Neural progenitor cell (in vitro differentiated cells): Measurements from ENCODE around the gene ALK.

Source experiments
- CTCF ChIP-seq: fragments of 200-600 bp; sonication (generic); IDR thresholded peaks from 2 replicates; pipeline ENCODE4 v1.5.1; 2017; ENCODE audit warnings: antibody characterized with exemption, mild to moderate bottlenecking
- EZH2 ChIP-seq: fragments of 200-600 bp; sonication (generic); IDR thresholded peaks from 2 replicates; pipeline ENCODE4 v1.6.1; 2017; ENCODE audit warnings: antibody characterized with exemption, mild to moderate bottlenecking, moderate library complexity
- EZH2phosphoT487 ChIP-seq: fragments of 200-600 bp; sonication (generic); IDR thresholded peaks from 2 replicates; pipeline ENCODE4 v1.6.1; 2017; ENCODE audit warnings: antibody characterized with exemption

DNA sequence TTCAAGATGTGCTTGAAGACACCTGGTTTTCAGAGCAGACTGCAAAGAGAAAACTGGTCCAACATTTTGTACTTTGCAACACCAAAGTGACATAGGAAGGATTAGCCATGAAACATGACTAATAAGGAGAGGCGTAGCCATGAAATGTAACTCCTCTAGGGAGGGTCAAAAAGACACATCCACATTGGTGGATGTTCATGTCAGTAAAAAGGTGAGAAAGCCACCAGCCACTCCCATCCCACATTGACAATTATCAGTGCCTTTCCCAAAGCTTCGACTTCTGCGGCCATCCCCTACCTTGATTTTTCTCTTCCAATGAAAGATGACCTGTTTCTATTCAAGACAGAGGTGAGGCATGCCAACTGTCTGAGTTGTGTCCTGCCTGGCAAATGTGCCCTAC lies 223.2 kb downstream of the ALK start:
- TF ChIP-seq CTCF = no peak
- no peak for TF ChIP-seq EZH2phosphoT487
- no peak for TF ChIP-seq EZH2
